NCI-H146 (cell line): ENCODE data around the gene PTPRH.

Source experiments
- DNase-seq: peaks from one replicate; lab custom pipeline; 2025; lab: John Stamatoyannopoulos, UW

PTPRH gene

DNA sequence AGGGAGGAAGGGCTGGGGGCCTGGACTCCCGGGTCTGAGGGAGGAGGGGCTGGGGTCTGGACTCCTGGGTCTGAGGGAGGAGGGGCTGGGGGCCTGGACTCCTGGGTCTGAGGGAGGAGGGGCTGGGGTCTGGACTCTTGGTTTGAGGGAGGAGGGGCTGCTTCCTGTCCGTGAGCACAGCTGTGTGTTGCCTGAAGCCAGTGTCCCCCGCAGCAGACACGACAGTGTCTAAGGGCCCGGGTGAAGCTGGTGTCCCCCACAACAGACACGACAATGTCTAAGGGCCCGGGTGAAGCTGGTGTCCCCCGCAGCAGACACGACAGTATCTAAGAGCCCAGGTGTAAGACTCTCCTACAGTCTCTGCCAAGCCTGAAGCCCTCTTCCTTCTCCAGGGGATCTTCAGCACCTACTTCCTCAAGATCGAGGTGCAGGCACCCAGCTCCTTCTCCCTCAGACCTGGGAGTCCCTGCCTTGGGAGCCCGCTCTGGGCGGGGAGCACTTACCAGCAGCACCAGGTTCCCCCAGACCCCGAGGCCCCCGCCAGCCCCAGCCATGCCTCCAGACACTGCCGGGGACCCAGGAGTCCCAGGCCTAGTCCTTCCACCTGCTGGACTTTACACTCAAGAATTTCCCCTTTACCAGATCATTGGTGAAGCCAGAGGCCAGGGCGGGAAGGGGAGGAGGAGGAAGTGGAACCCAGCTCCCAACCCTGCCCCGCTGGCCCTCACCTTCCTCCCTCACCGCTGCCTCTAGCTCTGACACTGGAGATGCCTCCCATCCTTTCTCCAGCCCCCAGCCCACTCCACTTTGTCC is at the start of gene PTPRH:
Gene PTPRH, minus strand, starts transcription at position 622 of the 813 bp plus-strand sequence. Its CDS starts 68 bp downstream, at position 554.
- no peak for DNase-seq

DNA sequence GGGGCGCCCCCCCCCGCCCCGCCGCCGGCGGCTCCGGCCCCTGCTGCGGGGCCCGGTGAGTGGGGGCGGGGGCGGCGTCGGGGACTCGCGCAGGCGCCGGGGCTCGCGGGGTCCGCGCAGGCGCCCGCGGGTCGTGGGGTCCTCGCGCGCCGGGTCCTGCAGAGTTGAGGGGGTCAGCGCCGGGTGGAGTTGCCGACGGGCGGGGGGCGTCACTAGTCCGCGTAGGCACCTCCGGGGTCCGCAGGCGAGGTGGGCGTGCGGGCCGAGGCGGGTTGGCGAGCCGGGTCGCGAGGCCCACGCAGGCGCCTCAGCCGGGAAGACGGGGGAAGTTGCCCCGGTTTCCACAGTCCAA is 49.2 kb upstream of the PTPRH start:
- DNase-seq, result peak; percentile 46

GRCh38 chr19:55257461-55258420 is 48.4 kb upstream of the PTPRH start:
- DNase-seq, result peak; percentile 30

DNA sequence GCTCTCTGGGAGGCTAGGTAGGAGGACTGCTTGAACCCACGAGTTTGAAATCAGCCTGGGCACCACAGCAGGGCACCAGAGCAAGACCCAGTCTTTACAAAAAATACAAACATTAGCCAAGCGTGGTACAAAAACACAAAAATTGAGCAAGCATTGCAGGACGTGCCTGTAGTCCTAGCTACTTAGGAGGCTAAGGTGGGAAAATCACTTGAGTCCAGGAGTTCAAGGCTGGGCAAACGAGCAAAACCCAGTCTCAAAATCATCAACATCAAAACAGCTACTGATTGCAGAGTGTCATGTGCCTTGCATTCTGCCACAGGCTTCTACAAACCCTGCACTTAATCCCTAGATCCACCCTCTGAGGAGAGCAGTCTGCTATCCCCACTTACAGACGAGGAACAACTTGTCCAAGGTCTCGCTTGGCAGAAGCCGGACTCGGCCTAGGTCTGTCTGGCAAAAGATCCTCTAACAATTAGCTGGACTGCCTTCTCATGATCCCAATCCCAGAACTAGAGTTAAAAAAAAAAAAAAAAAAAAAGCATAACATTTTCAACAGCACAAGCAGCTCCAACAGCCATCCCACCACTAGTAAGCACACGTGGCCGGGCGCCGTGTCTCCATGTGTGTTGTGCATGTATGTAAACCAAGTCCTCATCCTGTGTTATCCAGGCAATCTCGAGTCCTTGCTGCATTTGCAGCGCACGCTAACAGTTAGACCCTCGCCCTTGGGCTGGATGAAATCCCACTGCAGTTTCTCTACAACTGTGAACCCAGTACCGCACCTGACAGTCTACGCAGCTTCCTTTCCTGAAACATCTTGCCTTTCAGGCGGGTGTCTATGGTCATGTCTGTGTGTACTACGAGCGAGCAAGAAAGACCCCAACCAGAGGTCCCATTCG is 47.5 kb upstream of the PTPRH start:
- no peak for DNase-seq

- DNase-seq, result no peak
These were observed 46.5 kb upstream of the PTPRH start for GRCh38 chr19:55255618-55256423.

- DNase-seq, result no peak
These were observed 45.3 kb upstream of the PTPRH start for GRCh38 chr19:55254625-55254977.

GRCh38 chr19:55253842-55254624 is 44.7 kb upstream of the PTPRH start:
- DNase-seq, result peak; percentile 97

DNA sequence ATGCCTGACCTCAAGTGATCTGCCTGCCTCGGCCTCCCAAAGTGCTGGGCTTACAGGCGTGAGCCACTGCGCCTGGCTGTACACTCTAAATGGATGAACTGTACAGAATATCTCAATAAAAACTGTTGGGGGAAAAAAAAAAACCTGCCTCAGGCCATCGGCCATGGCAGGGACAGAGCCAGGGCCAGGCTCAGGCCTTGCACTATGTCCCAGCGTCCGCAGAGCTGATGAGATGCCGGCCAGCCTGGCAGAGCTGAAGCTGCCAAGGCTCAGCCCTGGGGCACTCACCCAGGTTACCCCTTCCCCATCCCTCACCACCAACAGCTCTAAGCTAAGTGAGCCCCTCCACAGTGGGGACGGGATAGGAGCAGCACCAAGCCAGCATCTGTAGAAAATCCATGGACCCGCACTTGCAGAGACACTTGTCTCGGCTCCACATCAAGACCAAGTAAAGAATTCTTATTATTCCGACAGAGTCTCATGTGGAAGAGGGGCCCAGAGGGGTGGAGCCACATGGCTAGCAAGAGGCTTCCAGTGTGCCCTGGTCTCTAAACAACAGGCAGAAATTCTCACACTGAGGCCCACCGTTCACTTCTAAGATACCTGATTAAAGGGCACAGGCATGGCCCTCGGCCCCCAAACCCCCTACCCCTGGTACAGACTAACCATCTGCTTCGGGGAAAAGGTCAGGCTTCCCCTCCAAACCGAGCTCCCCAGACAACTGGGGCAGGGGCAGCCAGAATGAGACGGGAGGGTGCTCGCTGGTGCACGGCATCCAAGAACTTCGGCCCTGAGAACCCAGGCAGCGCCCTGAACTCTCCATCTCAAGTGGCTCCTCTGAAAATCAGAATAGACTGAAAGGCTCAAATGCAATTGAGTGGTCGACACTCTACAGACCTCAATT is 43.7 kb upstream of the PTPRH start:
- DNase-seq, result no peak

DNA sequence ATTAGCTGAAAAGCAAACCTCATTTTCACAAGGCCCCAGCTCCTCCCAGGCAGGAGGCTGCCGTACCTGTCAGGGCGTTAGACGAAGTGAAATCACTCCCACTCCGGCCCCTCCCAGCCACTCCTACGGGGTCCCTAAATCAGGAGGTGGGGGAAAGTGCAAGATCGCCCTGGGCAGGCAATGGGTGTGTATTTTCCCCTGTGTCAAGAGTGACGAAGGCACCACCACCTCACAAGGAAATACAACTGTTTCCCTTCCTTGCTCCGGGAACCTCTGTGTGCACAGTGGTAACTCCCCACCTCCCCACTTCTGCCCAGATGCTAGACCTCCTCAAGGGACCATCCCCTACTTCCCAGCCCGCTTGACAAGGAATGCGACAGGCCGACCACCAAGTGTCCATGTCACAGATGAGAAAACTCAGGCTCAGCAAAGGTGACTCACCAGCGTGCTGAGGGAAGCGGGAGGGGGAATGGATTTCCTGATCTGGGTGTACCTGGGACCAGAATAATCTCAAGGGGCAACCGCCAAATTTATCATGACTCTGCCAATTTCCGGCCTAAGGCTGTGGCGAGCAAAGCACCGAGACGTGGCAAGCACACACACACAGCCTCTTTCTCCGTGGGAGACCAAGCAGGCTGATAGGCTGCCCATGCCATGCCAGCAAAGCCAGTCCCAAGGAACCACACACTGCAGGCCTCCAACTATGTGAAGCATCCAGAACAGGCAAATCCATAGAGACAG is 42.2 kb upstream of the PTPRH start:
- no peak for DNase-seq

- DNase-seq, result no peak
These were observed 41.1 kb upstream of the PTPRH start for GRCh38 chr19:55250262-55251036.

- no peak for DNase-seq
These were observed 40.5 kb upstream of the PTPRH start for GRCh38 chr19:55249841-55250240.

DNA sequence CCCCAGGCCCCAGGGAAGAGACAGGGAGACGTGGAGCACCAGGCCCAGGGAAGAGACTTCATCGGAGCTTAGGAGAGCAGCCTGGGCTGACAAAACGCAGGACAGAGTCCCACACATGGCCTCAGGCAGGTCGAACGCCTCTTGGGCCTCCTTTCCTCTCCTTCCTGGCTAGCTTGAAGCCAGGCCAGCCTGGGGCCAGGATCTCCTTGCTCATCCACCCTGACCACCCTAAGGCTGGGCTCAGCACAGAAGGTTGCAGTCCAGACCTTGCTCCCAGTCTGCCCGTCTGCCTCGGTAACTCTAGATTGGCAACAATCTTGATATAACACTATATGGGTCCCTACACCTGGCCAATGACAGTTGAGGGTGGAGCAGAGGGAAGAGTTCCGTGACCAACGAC is 39.4 kb upstream of the PTPRH start:
- DNase-seq, result no peak

GRCh38 chr19:55248166-55248675 is 38.9 kb upstream of the PTPRH start:
- no peak for DNase-seq

DNA sequence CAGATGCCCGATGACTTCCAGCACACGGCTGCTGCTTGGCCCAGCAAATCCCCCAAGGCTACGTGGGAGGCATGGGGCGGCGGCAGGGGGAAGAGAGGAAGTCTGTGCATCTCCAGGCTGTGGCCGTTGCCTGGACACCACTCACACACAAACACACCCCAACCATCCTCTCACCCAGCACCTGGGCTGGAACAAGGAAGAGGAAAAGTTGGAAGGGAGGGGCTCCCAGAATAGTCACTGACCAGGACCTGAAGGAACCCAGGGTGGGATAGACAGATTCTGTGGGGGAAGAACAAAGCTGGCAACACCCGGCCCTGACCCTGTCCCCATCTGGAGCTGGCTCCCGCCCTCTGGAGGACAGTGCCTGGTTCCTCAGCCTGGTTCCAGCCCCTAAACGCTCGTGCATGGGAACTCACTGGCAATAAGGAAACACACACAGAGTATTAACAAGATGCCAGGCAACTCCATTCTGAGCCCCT is 38.4 kb upstream of the PTPRH start:
- DNase-seq, result no peak

GRCh38 chr19:55246462-55247451 is 37.5 kb upstream of the PTPRH start:
- no peak for DNase-seq

GRCh38 chr19:55245236-55245904 is 36.1 kb upstream of the PTPRH start:
- no peak for DNase-seq
